Endothelial cell of hepatic sinusoid (primary cell): ENCODE data around the gene KRT38.
"Not testable (repeated sequence)": the region's sequence is repeated elsewhere in the genome, so short reads cannot be mapped to it uniquely, and the experiment has no call there.

Experiments
- in situ Hi-C: cut with HindIII; loops from 2 replicates; pipeline ENCODE4 v1.10.0; 2017; ENCODE audit warnings: low sequenced_read_pairs

Gene KRT38

GRCh38 chr17:41463746-41464145 is 23.0 kb upstream of the KRT38 start:
- in situ Hi-C loops: no loop called here

GRCh38 chr17:41462705-41463104 is 21.9 kb upstream of the KRT38 start:
- in situ Hi-C loops: no loop called here

GRCh38 chr17:41457676-41458075 is 16.9 kb upstream of the KRT38 start:
- in situ Hi-C loops: no loop called here

- in situ Hi-C loops: no loop called here
Observed at GRCh38 chr17:41456204-41456603, 15.4 kb upstream of the KRT38 start.

- in situ Hi-C loops: no loop called here
Observed at GRCh38 chr17:41455236-41455635, 14.5 kb upstream of the KRT38 start.

- in situ Hi-C loops: no loop called here
Observed at GRCh38 chr17:41453066-41453465, 12.3 kb upstream of the KRT38 start.

GRCh38 chr17:41452281-41452680 is 11.5 kb upstream of the KRT38 start:
- in situ Hi-C loops: no loop called here

GRCh38 chr17:41451154-41451728 is 10.5 kb upstream of the KRT38 start:
- in situ Hi-C loops: no loop called here

GRCh38 chr17:41449008-41449407 is 8.2 kb upstream of the KRT38 start:
- in situ Hi-C loops: no loop called here

- in situ Hi-C loops: no loop called here
Observed at GRCh38 chr17:41448506-41448905, 7.7 kb upstream of the KRT38 start.

- in situ Hi-C loops: no loop called here
Observed at GRCh38 chr17:41446806-41447205, 6.0 kb upstream of the KRT38 start.

GRCh38 chr17:41444640-41445039 is 3.9 kb upstream of the KRT38 start:
- in situ Hi-C loops: loop anchor here (5.0 kb wide), 1 partner anchor 42 kb away; no protein-coding TSS in a partner anchor

- in situ Hi-C loops: loop anchor here (5.0 kb wide), 1 partner anchor 42 kb away; no protein-coding TSS in a partner anchor
Observed at GRCh38 chr17:41444186-41444585, 3.4 kb upstream of the KRT38 start.

- in situ Hi-C loops: loop anchor here (5.0 kb wide), 1 partner anchor 40 kb away; no protein-coding TSS in a partner anchor
Observed at GRCh38 chr17:41442739-41443138, 2.0 kb upstream of the KRT38 start.

GRCh38 chr17:41439375-41439774 is 1.4 kb downstream of the KRT38 start:
- in situ Hi-C loops: no loop called here

GRCh38 chr17:41437769-41438168 is 3.0 kb downstream of the KRT38 start:
- in situ Hi-C loops: no loop called here

GRCh38 chr17:41437254-41437653 is 3.5 kb downstream of the KRT38 start:
- in situ Hi-C loops: no loop called here

GRCh38 chr17:41434415-41434814 is 6.4 kb downstream of the KRT38 start:
- in situ Hi-C loops: no loop called here

- in situ Hi-C loops: no loop called here
Observed at GRCh38 chr17:41434005-41434404, 6.8 kb downstream of the KRT38 start.

GRCh38 chr17:41433586-41433985 is 7.2 kb downstream of the KRT38 start:
- in situ Hi-C loops: no loop called here

GRCh38 chr17:41430376-41430775 is 10.4 kb downstream of the KRT38 start:
- in situ Hi-C loops: not testable (repeated sequence)

GRCh38 chr17:41429667-41430066 is 11.1 kb downstream of the KRT38 start:
- in situ Hi-C loops: no loop called here

GRCh38 chr17:41428591-41429291 is 12.0 kb downstream of the KRT38 start:
- in situ Hi-C loops: no loop called here
